ENCODE results near the gene SERPINB7.

The SERPINB7 gene

DNA sequence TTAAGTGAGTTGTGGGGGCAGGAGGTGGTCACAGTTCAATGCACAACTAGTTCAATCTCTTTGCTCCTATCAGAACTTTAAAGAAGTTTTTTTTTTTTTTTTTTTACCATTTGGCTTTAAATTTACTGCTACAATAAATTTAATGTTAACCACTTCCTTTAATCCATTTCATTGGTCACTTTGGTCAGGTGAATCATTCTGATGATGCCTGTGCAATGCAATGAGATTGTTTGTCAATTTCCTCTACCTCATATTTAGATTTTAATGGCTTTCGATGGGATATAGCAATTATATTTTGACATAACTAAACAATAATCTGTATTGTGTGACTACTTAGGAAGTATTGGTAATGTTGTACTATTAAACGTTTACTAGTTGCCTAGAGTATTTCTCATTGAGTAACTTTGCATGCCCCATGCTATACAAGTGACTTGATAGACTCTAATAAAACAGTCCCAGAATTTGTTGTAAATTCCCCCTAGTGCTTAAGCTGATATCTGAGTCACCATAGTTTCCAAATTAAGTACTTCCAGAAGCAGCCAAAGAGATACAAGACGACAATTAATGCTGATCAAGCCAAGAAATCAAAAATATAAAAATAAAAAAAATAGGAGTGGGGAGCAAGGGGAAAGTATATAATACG, 59.4 kb downstream of the SERPINB7 start:
- no peak overlapping the region for H3K4me3 ChIP-seq (ENCODE audit: low read depth, low read length)
- DNase-seq (ENCODE audit: low read depth): no peak

DNA sequence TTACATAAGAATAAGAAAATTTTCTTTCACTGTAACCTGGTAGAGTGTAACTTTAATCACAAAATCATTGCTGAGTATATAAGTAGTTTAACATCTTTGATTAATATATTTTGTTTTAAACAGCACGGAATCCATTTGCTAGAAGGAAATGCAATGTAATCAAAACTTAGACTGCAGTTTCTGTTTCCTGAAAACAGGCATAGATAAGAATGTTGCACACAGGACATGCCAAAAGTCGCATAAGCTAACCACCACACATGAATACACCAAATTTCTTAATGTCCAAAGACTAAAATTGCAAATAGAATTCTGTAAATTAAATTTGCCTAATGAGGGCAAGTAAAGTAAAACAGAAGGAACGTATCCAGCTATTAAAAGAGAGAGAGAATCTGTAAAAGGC, 61.2 kb downstream of the SERPINB7 start:
- no peak for DNase-seq (ENCODE audit: low read depth)
- H3K4me3 ChIP-seq (ENCODE audit: low read depth, low read length): no peak overlapping the region

DNA sequence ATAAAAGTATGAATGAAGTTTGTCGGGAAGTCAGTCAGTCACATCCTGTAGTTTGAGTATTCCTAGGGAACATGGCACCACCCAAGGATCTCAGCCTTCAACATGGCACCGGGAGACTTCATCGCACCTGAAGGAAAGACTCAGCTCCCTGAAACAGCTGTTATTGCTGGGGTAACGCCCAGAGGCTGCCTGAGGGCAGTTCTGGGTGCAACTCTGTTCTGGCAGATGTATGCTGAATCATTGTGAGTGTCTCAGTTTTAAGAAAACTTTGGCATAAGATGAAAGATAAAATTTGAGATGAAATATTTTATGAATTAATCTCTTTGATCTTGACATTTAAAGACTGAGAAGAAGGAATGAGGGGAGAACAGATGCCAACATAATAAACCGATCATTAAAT, 62.4 kb downstream of the SERPINB7 start:
- H3K4me3 ChIP-seq (ENCODE audit: low read depth, low read length): no peak overlapping the region
- no peak for DNase-seq (ENCODE audit: low read depth)

GRCh38 chr18:63843008-63843407, 67.8 kb downstream of the SERPINB7 start:
- DNase-seq (ENCODE audit: low read depth): no peak
- no peak overlapping the region for H3K4me3 ChIP-seq (ENCODE audit: low read depth, low read length)

DNA sequence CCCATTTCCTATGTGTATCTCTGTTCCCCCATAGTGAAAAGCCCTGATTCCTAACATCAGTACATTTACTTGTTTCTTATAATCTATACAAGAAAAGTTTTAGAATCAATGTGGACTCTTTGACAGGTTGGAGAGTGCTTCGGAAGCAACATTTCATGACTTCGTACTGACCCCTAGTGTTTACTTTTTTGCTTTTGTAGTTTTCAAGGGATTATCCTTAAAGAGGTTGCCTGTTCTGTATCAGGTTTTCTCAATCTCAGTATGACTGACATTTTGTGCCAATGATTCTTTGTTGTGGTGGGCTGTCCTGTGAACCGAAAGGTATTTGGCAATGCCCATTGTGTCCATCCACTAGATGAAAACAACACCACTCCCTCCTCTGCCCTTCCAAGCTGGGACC, 69.0 kb downstream of the SERPINB7 start:
- no peak overlapping the region for H3K4me3 ChIP-seq (ENCODE audit: low read depth, low read length)

GRCh38 chr18:63848159-63848558, 72.9 kb downstream of the SERPINB7 start:
- no peak overlapping the region for H3K4me3 ChIP-seq (ENCODE audit: low read depth, low read length)
- no peak for DNase-seq (ENCODE audit: low read depth)

More for the DNA sequence above, 69.0 kb downstream of the SERPINB7 start:
- DNase-seq (ENCODE audit: low read depth): no peak

- peak; percentile 14 for DNase-seq (ENCODE audit: low read depth)
- H3K4me3 ChIP-seq (ENCODE audit: low read depth, low read length): no peak overlapping the region
These were observed 74.8 kb downstream of the SERPINB7 start for GRCh38 chr18:63850020-63850419.

DNA sequence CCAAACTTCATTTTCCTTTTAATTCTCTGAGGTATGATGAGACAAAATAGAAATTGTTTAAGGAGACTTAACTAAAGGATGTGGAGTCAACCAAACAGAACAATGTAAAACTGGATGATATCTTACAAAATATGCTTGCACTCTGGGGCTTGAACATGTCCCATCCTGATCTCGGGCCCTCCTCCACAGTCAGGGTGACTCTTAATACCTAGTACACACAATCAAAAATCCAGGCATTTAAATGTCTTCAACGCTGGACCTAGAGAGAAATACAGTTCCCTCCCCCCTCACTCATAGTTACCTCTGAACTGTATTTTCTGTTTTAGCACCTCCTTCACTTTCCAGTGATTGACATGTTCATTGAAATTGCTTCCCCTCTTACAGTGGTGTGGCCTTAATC, 75.4 kb downstream of the SERPINB7 start:
- no peak for DNase-seq (ENCODE audit: low read depth)
- H3K4me3 ChIP-seq (ENCODE audit: low read depth, low read length): no peak overlapping the region
